ENCODE results near the gene PACS1. TPM values are rescaled to one million over a fixed set of nuclear protein-coding genes. Genes with fewer than 3 reads are reported as not detected.

The PACS1 gene
- total and polyA plus RNA-seq, 9 donors, result 22.4 to 92.9 (median 73.9) TPM

GRCh38 chr11:66026017-66026529, 44.0 kb upstream of the PACS1 start, which contains the start of gene CATSPER1:
TSS of gene CATSPER1 (minus strand) at chr11:66026479. CDS start at chr11:66026379, 100 bp downstream.
- 84 to 88% (median 86%) methylated on average over 18 of the region's 18 CpGs for WGBS, 3 donors
- no peak within 1 kb of the TSS for H3K4me3 ChIP-seq
- DNase-seq, result no peak
- no peak for TF ChIP-seq CTCF (IDR thresholded peaks at IDR 0.05)
- TF ChIP-seq EP300 (IDR thresholded peaks at IDR 0.05), result no peak
- TF ChIP-seq POLR2A (IDR thresholded peaks at IDR 0.05), result no peak
- intact Hi-C loops (cut with DNase I), result no loop called here
- no peaks in the 10 kb centered on the region for H3K9me3 ChIP-seq
- no peaks in the 10 kb centered on the region for H3K27me3 ChIP-seq
- no peak within 1 kb of the TSS for H3K27ac ChIP-seq
- no peaks in the 10 kb centered on the region for H3K36me3 ChIP-seq
- no peaks in the 10 kb centered on the region for H3K4me1 ChIP-seq (ENCODE audit: insufficient read depth)

GRCh38 chr11:66032957-66033735, 36.9 kb upstream of the PACS1 start:
- TF ChIP-seq EP300 (IDR thresholded peaks at IDR 0.05), result no peak
- TF ChIP-seq POLR2A (IDR thresholded peaks at IDR 0.05), result no peak
- TF ChIP-seq CTCF (IDR thresholded peaks at IDR 0.05), result no peak
- H3K9me3 ChIP-seq, result no peaks in the 10 kb centered on the region

GRCh38 chr11:66035653-66036333, 34.3 kb upstream of the PACS1 start:
- no peaks in the 10 kb centered on the region for H3K4me1 ChIP-seq (ENCODE audit: insufficient read depth)
- H3K27me3 ChIP-seq, result no peaks in the 10 kb centered on the region
- no peak for TF ChIP-seq CTCF (IDR thresholded peaks at IDR 0.05)
- no peak for TF ChIP-seq EP300 (IDR thresholded peaks at IDR 0.05)
- no peak for TF ChIP-seq POLR2A (IDR thresholded peaks at IDR 0.05)
- no peaks in the 10 kb centered on the region for H3K9me3 ChIP-seq
- H3K36me3 ChIP-seq, result no peaks in the 10 kb centered on the region
- H3K4me3 ChIP-seq, result no peak overlapping the region
- no peak for DNase-seq
- H3K27ac ChIP-seq, result no peak overlapping the region
- WGBS, 3 donors, result 48 to 60% (median 56%) methylated on average over 9 of the region's 9 CpGs
- intact Hi-C loops (cut with DNase I), result no loop called here

More at GRCh38 chr11:66032957-66033735, 36.9 kb upstream of the PACS1 start:
- Histone ChIP-seq H3K27ac (no peak overlapping the region), H3K4me1 (ENCODE audit: insufficient read depth) (no peaks in the 10 kb centered on the region), H3K36me3 (no peaks in the 10 kb centered on the region), H3K4me3 (no peak overlapping the region), H3K27me3 (no peaks in the 10 kb centered on the region)
- intact Hi-C loops (cut with DNase I), result no loop called here
- no peak for DNase-seq
- 76 to 81% (median 76%) methylated on average over 8 of the region's 8 CpGs for WGBS, 3 donors

- intact Hi-C loops (cut with DNase I), result no loop called here
- Histone ChIP-seq H3K27ac (no peak overlapping the region), H3K36me3 (no peaks in the 10 kb centered on the region), H3K4me3 (no peak overlapping the region), H3K9me3 (no peaks in the 10 kb centered on the region), H3K4me1 (ENCODE audit: insufficient read depth) (no peaks in the 10 kb centered on the region), H3K27me3 (no peaks in the 10 kb centered on the region)
- WGBS, 3 donors, result 44 to 68% (median 57%) methylated on average over 5 of the region's 5 CpGs
- TF ChIP-seq EP300 (IDR thresholded peaks at IDR 0.05), result no peak
- no peak for TF ChIP-seq POLR2A (IDR thresholded peaks at IDR 0.05)
- TF ChIP-seq CTCF (IDR thresholded peaks at IDR 0.05), result no peak
- DNase-seq, result no peak
These were observed 33.8 kb upstream of the PACS1 start for GRCh38 chr11:66036334-66036710.

Measured in ovary (tissue), 9 donors.